MM.1S (cell line): ENCODE measurements around the gene KLF15.

ENCODE experiments used
- EZH2 ChIP-seq: fragments of 300-600 bp; sonication (generic); optimal IDR thresholded peaks from 2 replicates; pipeline ENCODE3; 2017; ENCODE audit warnings: low read depth, mild to moderate bottlenecking, antibody characterized with exemption, low read length, mixed read lengths
- TF ChIP-seq, protein P1 (sequence below): fragments of 300-600 bp; sonication (generic); IDR thresholded peaks from 2 replicates; pipeline ENCODE4 v1.5.1; 2016; ENCODE audit warnings: antibody characterized with exemption, low read length, mixed read lengths

DNA sequence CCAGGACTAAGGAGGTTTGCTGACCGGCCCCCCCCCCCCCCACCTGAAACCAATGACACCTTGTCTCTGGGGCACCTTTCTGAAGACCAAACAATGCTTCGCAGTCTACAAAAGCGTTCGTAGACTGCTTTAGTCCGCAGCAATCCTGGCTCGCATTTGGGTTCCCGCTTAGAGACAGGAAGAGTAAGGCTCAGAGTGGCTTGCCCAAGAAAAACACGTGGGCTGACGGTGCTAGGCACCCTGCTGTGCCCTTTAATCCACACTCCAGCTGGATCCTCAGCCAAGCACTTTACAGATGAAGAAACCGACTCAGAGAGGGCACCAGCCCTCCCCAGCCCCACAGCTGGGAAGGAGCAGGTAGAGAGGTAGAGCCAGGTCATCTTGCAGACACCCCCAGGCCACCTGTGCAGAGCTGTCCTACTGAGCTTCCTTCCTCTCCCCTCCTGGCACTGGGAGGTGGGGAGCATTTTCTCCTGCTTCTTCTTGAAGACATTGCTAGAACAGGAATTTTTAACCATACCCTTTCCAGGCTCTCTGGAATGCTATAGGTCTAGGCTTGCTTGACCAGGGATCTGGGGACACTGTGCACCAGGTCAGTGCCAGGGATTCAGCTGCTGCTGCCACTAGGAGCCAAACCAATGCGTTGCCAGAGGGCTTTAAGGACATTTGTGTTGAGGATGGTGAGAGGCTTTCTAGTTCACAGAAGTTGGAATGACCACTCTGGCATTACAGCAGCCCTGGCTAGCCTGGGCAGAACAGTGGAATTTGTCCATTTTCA lies 1.0 kb upstream of the KLF15 start:
- no peak for TF ChIP-seq EZH2
- TF ChIP-seq, protein P1, sequence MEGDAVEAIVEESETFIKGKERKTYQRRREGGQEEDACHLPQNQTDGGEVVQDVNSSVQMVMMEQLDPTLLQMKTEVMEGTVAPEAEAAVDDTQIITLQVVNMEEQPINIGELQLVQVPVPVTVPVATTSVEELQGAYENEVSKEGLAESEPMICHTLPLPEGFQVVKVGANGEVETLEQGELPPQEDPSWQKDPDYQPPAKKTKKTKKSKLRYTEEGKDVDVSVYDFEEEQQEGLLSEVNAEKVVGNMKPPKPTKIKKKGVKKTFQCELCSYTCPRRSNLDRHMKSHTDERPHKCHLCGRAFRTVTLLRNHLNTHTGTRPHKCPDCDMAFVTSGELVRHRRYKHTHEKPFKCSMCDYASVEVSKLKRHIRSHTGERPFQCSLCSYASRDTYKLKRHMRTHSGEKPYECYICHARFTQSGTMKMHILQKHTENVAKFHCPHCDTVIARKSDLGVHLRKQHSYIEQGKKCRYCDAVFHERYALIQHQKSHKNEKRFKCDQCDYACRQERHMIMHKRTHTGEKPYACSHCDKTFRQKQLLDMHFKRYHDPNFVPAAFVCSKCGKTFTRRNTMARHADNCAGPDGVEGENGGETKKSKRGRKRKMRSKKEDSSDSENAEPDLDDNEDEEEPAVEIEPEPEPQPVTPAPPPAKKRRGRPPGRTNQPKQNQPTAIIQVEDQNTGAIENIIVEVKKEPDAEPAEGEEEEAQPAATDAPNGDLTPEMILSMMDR = no peak
